Activated naive CD4-positive, alpha-beta T cell (primary cell): ENCODE data around the gene TMEM117.

Experiments
- DNase-seq, 4 experiments: peaks; one replicate each; lab custom pipeline; 2025; lab: John Stamatoyannopoulos, UW

TMEM117 gene

GRCh38 chr12:43884683-43885410, 49.0 kb downstream of the TMEM117 start:
- DNase-seq, result no peak

- no peak for DNase-seq
These were observed 51.5 kb downstream of the TMEM117 start for GRCh38 chr12:43887397-43887796.

GRCh38 chr12:43891856-43892574, 56.1 kb downstream of the TMEM117 start:
- no peak for DNase-seq

- DNase-seq, result no peak
These were observed 57.8 kb downstream of the TMEM117 start for GRCh38 chr12:43893670-43894069.

GRCh38 chr12:43895580-43896206, 59.8 kb downstream of the TMEM117 start:
- no peak for DNase-seq

- no peak for DNase-seq
These were observed 60.6 kb downstream of the TMEM117 start for GRCh38 chr12:43896496-43896895.

- DNase-seq, result no peak
These were observed 62.6 kb downstream of the TMEM117 start for GRCh38 chr12:43898474-43898873.

- DNase-seq, result no peak
These were observed 63.7 kb downstream of the TMEM117 start for GRCh38 chr12:43899574-43899973.

GRCh38 chr12:43903686-43904085, 67.8 kb downstream of the TMEM117 start:
- DNase-seq, result no peak

GRCh38 chr12:43912859-43913258, 77.0 kb downstream of the TMEM117 start:
- no peak for DNase-seq

GRCh38 chr12:43914391-43914790, 78.5 kb downstream of the TMEM117 start:
- DNase-seq, result no peak

GRCh38 chr12:43914923-43915468, 79.1 kb downstream of the TMEM117 start:
- no peak for DNase-seq

GRCh38 chr12:43917896-43918295, 82.0 kb downstream of the TMEM117 start:
- no peak for DNase-seq

- no peak for DNase-seq
These were observed 85.9 kb downstream of the TMEM117 start for GRCh38 chr12:43921666-43922337.

GRCh38 chr12:43930032-43930431, 94.2 kb downstream of the TMEM117 start:
- DNase-seq, result no peak

- no peak for DNase-seq
These were observed 95.3 kb downstream of the TMEM117 start for GRCh38 chr12:43931187-43931586.

GRCh38 chr12:43935581-43935980, 99.7 kb downstream of the TMEM117 start:
- DNase-seq, result no peak

- no peak for DNase-seq
These were observed 102.1 kb downstream of the TMEM117 start for GRCh38 chr12:43937947-43938346.

- no peak for DNase-seq
These were observed 106.5 kb downstream of the TMEM117 start for GRCh38 chr12:43942379-43942778.

- DNase-seq, result no peak
These were observed 110.1 kb downstream of the TMEM117 start for GRCh38 chr12:43945983-43946382.

- DNase-seq, result no peak
These were observed 115.4 kb downstream of the TMEM117 start for GRCh38 chr12:43951286-43951685.

GRCh38 chr12:43957732-43958372, 122.0 kb downstream of the TMEM117 start:
- no peak for DNase-seq
